Epithelial cell of proximal tubule (primary cell): ENCODE data around the gene DDX4. TPM values are rescaled to one million over a fixed set of nuclear protein-coding genes. Genes with fewer than 3 reads are reported as not detected.

Experiments used
- DNase-seq: peaks from one replicate; pipeline ENCODE4 v3.0.0-alpha.2; 2011; ENCODE audit warnings: low read depth
- H3K4me3 ChIP-seq: 2 replicates; pipeline ENCODE4 v1.5.1; 2011; ENCODE audit warnings: low read depth, mild to moderate bottlenecking, low read length
- total RNA-seq: library from RNA; depleted of rRNA; stranded (reverse); fragments of >200 nt; gene quantifications from 2 replicates; pipeline ENCODE4 v1.2.3, GENCODE V29; 2015
- TF ChIP-seq, protein P1 (sequence below): conservative IDR thresholded peaks from 2 replicates; pipeline ENCODE4 v1.5.1; 2012; ENCODE audit warnings: low read depth, mild to moderate bottlenecking, low read length

The DDX4 gene
- total RNA-seq, 1 donor from 2014 or later, result not detected

DNA sequence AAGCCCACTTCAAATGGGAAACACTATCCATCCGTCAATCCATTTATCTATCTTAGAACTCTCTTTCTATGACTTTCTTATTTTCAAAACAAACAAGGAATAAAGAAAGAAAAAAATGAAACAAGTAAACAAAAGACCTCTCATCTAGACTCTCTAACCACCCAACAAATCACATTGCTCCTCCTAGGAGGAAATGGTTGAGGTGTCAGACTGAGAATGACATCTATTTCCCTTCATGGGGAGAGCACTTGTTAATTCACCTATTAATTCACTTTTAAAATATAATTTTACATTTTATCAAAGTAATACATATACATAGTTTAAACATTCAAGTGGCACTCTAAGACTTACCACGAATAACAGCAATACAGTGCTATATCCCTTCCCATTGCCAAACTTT is 110.9 kb downstream of the DDX4 start:
- no peak overlapping the region for H3K4me3 ChIP-seq
- TF ChIP-seq, protein P1, sequence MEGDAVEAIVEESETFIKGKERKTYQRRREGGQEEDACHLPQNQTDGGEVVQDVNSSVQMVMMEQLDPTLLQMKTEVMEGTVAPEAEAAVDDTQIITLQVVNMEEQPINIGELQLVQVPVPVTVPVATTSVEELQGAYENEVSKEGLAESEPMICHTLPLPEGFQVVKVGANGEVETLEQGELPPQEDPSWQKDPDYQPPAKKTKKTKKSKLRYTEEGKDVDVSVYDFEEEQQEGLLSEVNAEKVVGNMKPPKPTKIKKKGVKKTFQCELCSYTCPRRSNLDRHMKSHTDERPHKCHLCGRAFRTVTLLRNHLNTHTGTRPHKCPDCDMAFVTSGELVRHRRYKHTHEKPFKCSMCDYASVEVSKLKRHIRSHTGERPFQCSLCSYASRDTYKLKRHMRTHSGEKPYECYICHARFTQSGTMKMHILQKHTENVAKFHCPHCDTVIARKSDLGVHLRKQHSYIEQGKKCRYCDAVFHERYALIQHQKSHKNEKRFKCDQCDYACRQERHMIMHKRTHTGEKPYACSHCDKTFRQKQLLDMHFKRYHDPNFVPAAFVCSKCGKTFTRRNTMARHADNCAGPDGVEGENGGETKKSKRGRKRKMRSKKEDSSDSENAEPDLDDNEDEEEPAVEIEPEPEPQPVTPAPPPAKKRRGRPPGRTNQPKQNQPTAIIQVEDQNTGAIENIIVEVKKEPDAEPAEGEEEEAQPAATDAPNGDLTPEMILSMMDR, result no peak
- no peak for DNase-seq

DNA sequence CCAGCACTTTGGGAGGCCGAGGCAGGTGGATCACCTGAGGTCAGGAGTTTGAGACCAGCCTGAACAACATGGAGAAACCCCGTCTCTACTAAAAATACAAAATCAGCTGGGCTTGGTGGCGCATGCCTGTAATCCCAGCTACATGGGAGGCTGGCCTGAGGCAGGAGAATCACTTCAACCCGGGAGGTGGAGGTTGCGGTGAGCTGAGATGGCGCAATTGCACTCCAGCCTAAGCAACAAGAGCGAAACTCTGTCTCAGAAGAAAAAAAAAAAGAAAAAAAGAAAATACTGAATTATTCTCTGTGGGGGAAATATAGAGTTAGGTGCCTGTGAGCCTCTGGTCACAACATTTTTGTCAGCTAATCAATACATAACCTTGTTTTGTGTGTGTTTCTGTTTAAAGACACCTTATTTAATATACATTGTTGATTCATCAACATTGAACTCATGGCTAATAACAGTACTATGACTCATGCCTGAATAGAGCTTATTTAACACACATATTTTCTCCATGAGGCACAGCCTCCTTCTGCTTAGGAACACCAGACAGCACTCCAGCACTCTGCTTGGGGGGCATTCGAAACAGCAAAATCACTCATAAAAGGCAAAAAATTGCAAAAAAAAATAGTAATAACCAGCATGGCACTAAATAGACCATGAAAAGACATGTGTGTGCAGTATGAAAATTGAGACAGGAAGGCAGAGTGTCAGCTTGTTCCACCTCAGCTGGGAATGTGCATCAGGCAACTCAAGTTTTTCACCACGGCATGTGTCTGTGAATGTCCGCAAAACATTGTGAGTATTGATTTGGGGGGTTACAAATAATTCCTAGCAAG is 113.2 kb downstream of the DDX4 start, which contains the start of gene IL31RA:
Gene IL31RA, plus strand, starts transcription at position 519 of the 836 bp plus-strand sequence. Its CDS starts 214 bp downstream, at position 733.
- no peak within 1 kb of the TSS for H3K4me3 ChIP-seq
- peak; percentile 64 for DNase-seq
- TF ChIP-seq, protein P1, result no peak

DNA sequence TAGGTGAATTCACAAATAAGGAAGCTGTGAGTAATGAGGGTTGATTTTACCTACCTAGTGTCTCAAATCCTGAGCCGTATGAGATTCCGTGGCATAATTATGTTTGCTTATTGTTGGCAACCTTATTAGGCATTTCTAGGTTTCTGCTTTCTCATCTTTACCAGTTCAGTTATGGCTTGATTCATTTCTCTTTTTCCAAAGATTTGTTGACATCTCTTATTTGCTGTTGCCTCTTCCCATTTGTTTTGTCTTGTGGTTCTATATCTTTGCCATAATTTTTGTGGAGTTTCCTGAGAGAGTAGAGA is 113.8 kb downstream of the DDX4 start:
- no peak for DNase-seq
- TF ChIP-seq, protein P1, result no peak
- no peak overlapping the region for H3K4me3 ChIP-seq

DNA sequence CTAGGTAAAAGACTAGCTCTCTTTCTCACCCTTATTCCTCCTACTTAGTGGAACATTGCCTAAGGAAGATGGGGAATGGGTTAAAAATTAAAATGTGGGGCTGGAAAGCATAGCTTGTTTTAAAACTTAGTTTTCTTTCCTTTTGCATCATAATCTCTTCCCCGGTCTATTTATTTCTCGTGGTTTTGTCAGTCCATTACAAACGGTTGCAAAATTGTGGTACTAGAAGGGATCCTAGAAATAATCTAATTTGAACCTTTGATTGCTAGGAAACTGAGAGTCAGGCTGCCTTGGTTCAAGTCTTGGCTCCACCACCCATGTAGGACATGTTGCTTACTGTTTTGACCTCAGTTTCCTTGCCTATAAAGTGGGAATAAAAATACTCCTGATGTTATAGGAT is 114.6 kb downstream of the DDX4 start:
- DNase-seq, result no peak
- H3K4me3 ChIP-seq, result no peak overlapping the region
- TF ChIP-seq, protein P1, result no peak

DNA sequence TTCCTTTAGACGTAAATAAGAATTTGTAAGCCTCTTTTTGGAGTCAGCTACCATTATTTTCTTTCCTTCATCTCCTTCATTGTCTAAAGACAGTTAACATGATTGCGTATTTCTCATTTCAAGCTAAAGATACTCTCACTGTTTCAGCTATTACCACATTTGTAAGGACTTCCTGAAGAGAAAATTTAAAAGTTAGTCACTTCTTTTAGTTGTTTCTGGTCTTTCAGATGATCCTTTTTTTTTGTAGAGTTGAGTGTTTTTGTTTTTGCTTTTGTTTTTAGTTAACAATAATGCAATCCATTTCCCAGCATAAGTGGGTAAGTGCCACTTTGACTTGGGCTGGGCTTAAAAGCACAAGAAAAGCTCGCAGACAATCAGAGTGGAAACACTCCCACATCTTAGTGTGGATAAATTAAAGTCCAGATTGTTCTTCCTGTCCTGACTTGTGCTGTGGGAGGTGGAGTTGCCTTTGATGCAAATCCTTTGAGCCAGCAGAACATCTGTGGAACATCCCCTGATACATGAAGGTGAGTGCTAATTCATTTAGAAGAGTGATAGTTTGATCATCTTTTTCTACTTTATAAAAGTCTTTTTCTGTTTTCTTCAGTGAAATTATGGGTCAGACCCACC is 115.3 kb downstream of the DDX4 start:
- TF ChIP-seq, protein P1, result no peak
- no peak for DNase-seq
- H3K4me3 ChIP-seq, result no peak overlapping the region

DNA sequence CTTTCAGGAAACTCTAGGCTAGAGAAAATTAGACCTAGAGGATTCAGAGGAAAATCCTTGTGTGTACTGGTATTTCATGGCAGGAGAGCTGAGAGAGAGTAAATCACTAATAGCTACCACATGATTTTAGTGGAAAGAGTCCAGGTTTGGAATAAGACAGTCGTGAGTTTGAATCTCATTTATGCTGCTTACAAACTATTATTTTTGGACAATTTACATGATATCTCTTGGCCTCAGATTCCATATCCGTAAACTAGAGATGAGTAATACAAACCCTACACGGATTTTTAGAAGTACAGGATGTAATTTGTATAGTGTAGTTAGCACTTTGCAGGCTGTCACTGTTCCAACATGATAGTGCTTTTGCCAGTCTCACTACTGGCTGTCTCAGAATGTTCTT is 116.0 kb downstream of the DDX4 start:
- TF ChIP-seq, protein P1, result no peak
- DNase-seq, result no peak
- H3K4me3 ChIP-seq, result no peak overlapping the region
